AG04450 (cell line): Measurements from ENCODE around the gene TTLL1. TPM values are rescaled to one million over a fixed set of nuclear protein-coding genes. Genes with fewer than 3 reads are reported as not detected.

Experiments used
- CTCF ChIA-PET: fragments of 300-600, 350-600 bp; formaldehyde crosslinking; extraction: SDS; loops from one replicate; lab custom pipeline; 2022; ENCODE audit warnings: antibody characterized with exemption, inconsistent platforms; lab: Charles Lee
- POLR2A ChIA-PET: fragments of 350-600 bp; formaldehyde crosslinking; extraction: SDS; loops from one replicate; lab custom pipeline; 2021; ENCODE audit warnings: antibody characterized with exemption, inconsistent platforms; lab: Yijun Ruan, JAX
- DNase-seq: peaks from one replicate; pipeline ENCODE4 v3.0.0-alpha.2; 2011; ENCODE audit warnings: low read depth, low spot score
- H3K27ac ChIP-seq: one replicate; pipeline ENCODE4 v1.5.1; 2012; ENCODE audit warnings: low read depth, low read length, control low read depth
- H3K27me3 ChIP-seq: one replicate; pipeline ENCODE4 v1.6.0; 2012; ENCODE audit warnings: low read length; ENCODE audit not compliant: control insufficient read depth, insufficient read depth
- H3K4me3 ChIP-seq: 2 replicates; pipeline ENCODE4 v1.5.1; 2011; ENCODE audit warnings: mild to moderate bottlenecking, low read depth, low read length, control low read depth
- H3K9me3 ChIP-seq: 2 replicates; pipeline ENCODE4 v1.5.1; 2012; ENCODE audit warnings: low read length; ENCODE audit not compliant: control insufficient read depth, insufficient read depth
- polyA plus RNA-seq: library from polyadenylated mRNA; depleted of rRNA; stranded (reverse); fragments of >200 nt; gene quantifications from 2 replicates; pipeline ENCODE4 v1.2.3, GENCODE V29; 2011
- TF ChIP-seq, protein P1 (sequence below): IDR thresholded peaks from 2 replicates; pipeline ENCODE4 v1.5.1; 2011; ENCODE audit warnings: low read depth, low read length, control low read depth, inconsistent platforms

TTLL1 gene
- polyA plus RNA-seq, 1 experiment, result 17.5 TPM

DNA sequence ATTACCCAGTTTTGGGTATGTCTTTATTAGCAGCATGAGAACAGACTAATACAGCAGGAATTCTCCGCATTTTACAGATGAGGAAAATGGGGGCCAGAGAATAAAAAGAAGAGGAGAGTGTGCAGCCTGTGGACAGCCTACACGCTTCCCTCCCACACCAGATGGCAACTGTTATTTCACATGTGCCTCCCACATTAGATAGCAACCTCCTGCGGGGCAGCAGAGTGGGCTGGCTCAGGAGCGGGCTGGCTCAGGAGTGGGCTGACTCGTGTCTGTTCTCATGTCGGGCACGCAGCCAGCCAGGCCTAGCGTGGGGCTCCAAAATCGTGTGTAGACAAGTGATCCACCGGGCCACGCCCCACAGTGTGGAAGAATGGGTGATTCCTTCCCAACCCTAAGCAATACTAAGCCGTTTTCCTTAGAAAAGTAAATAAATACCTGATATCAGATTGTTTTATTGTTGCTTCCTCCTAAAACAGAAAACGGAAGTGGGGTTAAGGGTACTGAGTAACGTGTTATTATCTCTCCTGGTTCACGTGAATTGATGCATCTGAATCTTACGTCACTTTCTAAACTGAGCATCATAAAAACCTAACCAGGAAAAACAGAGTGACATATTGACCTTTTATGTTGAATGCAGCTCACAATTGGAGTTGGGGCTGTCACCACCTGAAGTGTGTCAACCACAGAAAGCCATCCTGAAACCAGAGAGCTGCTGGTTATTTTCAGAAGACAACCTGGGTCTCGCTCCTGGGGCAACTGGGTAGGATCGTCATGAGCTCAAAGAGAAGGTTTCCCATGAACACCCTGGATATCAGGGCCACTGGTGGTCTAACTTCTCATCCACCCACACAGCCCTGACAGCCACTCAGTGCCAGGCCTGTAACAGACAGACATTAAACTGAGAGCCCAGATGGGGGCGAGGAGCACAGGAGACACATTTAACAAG is 3.3 kb downstream of the TTLL1 start:
- TF ChIP-seq, protein P1, sequence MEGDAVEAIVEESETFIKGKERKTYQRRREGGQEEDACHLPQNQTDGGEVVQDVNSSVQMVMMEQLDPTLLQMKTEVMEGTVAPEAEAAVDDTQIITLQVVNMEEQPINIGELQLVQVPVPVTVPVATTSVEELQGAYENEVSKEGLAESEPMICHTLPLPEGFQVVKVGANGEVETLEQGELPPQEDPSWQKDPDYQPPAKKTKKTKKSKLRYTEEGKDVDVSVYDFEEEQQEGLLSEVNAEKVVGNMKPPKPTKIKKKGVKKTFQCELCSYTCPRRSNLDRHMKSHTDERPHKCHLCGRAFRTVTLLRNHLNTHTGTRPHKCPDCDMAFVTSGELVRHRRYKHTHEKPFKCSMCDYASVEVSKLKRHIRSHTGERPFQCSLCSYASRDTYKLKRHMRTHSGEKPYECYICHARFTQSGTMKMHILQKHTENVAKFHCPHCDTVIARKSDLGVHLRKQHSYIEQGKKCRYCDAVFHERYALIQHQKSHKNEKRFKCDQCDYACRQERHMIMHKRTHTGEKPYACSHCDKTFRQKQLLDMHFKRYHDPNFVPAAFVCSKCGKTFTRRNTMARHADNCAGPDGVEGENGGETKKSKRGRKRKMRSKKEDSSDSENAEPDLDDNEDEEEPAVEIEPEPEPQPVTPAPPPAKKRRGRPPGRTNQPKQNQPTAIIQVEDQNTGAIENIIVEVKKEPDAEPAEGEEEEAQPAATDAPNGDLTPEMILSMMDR, result no peak
- CTCF ChIA-PET, result no interaction called here
- POLR2A ChIA-PET, result no interaction called here
- no peak for DNase-seq
- no peaks in the 10 kb centered on the region for H3K27me3 ChIP-seq
- H3K9me3 ChIP-seq, result peaks cover 3% of the 10 kb centered on the region; the same call in 1 of the 2 replicates
- H3K4me3 ChIP-seq, result no peak overlapping the region
- H3K27ac ChIP-seq, result no peak overlapping the region

DNA sequence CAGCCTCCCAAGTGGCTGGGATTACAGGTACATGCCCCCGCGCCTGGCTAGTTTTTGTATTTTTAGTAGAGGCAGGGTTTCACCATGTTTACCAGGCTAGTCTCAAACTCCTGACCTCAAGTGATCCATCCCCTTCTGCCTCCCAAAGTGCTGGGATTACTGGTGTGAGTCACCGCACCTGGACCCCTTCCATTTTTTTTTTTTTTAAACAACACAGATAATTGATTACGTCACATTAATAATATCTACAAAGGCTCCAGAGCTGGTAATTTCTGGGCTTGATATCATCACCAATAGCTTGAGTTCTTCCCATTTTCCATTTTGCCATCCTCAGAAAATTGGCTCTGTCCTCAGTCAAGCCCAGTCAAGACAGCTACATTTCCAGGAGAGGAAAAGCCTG is 7.2 kb downstream of the TTLL1 start:
- CTCF ChIA-PET, result no interaction called here
- DNase-seq, result no peak

DNA sequence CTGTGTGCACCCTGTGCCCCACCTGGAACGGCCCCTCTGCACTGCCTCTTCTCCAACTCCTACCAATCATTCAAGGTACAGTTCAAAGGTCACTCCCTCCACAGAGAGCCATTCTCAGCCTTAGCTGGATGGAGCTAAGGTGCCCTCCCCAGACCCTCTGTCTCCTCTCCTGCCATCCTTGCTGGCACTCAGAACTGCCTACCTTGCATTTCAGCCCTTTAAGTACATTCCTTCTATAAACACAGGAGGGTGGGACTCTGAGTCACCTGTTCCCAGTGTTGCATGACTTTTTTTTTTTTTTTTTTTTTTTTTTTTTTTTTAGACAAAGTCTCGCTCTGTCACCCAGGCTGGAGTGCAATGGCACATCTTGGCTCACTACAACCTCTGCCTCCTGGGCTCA is 8.6 kb downstream of the TTLL1 start:
- TF ChIP-seq, protein P1, result no peak
- POLR2A ChIA-PET, result no interaction called here
- Histone ChIP-seq H3K9me3 (peaks cover under 1% of the 10 kb centered on the region; the same call in 1 of the 2 replicates), H3K27me3 (no peaks in the 10 kb centered on the region), H3K4me3 (no peak overlapping the region), H3K27ac (no peak overlapping the region)
- DNase-seq, result no peak
- CTCF ChIA-PET, result no interaction called here

More for the DNA sequence above, 7.2 kb downstream of the TTLL1 start:
- POLR2A ChIA-PET, result no interaction called here
- TF ChIP-seq, protein P1, result no peak
- H3K9me3 ChIP-seq, result peaks cover 3% of the 10 kb centered on the region; the same call in 1 of the 2 replicates
- no peak overlapping the region for H3K27ac ChIP-seq
- no peak overlapping the region for H3K4me3 ChIP-seq
- no peaks in the 10 kb centered on the region for H3K27me3 ChIP-seq

DNA sequence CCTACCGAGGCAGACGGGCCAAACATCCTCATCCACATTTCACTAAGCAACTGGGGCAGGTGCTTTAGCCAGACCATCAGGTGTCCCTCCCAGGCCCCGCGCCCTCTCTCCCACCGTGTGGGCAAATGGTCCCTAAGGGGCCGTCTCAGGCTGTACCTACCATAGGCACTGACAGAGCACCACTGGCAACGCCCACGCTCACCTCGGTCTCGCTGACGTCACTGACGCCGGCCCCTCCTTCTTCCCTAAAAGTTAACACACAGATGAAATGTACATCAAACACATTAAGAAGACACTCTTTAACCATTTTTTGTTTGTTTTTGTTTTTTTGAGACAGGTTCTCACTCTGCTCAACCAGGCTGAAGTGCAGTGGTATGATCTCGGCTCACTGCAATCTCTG is 9.4 kb downstream of the TTLL1 start:
- ChIA-PET CTCF (no interaction called here), POLR2A (no interaction called here)
- H3K27me3 ChIP-seq, result no peaks in the 10 kb centered on the region
- no peak overlapping the region for H3K4me3 ChIP-seq
- no peak overlapping the region for H3K27ac ChIP-seq
- TF ChIP-seq, protein P1, result no peak
- H3K9me3 ChIP-seq, result no peaks in the 10 kb centered on the region
- DNase-seq, result no peak

DNA sequence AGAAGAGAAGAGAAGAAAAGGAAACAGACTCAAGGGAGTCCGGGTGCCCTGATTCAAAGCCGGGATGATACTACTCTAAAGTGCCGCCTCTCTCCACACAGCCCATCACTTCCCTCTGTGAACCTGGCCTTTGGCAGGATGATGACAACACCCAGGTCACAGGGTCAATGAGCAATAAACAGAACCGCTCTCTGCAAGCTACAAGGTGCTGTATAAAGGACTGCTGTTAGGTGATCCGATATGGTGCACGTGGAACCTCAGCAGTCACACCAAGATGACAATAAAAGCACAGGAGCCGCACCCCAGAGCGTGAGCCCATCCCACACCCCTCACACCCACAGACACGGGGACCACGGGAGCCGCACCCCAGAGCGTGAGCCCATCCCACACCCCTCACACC is 10.7 kb downstream of the TTLL1 start:
- CTCF ChIA-PET, result no interaction called here
- H3K4me3 ChIP-seq, result no peak overlapping the region
- no peaks in the 10 kb centered on the region for H3K27me3 ChIP-seq
- TF ChIP-seq, protein P1, result no peak
- H3K9me3 ChIP-seq, result no peaks in the 10 kb centered on the region
- no peak for DNase-seq
- POLR2A ChIA-PET, result no interaction called here
- H3K27ac ChIP-seq, result no peak overlapping the region
